Dermis microvascular lymphatic vessel endothelial cell (primary cell): ENCODE data around the gene CTPS1. TPM values are rescaled to one million over a fixed set of nuclear protein-coding genes. Genes with fewer than 3 reads are reported as not detected.

Source experiments
- DNase-seq, 2 donors: peaks; one replicate each; pipeline versions ENCODE4 v3.0.0 to v3.0.0-alpha.2; 2010; ENCODE audit warnings: low read depth in 2 of 2
- total RNA-seq: library from RNA; depleted of rRNA; stranded (reverse); fragments of >200 nt; gene quantifications from 2 replicates; pipeline ENCODE4 v1.2.1, GENCODE V29; 2014

The CTPS1 gene, protein sequence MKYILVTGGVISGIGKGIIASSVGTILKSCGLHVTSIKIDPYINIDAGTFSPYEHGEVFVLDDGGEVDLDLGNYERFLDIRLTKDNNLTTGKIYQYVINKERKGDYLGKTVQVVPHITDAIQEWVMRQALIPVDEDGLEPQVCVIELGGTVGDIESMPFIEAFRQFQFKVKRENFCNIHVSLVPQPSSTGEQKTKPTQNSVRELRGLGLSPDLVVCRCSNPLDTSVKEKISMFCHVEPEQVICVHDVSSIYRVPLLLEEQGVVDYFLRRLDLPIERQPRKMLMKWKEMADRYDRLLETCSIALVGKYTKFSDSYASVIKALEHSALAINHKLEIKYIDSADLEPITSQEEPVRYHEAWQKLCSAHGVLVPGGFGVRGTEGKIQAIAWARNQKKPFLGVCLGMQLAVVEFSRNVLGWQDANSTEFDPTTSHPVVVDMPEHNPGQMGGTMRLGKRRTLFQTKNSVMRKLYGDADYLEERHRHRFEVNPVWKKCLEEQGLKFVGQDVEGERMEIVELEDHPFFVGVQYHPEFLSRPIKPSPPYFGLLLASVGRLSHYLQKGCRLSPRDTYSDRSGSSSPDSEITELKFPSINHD
- total RNA-seq: 16.0 and 16.8 TPM in 2 replicates

GRCh38 chr1:40979241-40980067 lies at the start of gene CTPS1:
Gene CTPS1, plus strand, starts transcription at chr1:40979696. Its CDS starts 3,595 bp downstream, at chr1:40983291.
- peak; percentile 85 to 94 for DNase-seq

- no peak for DNase-seq
Measured at GRCh38 chr1:40930174-40930964, 49.1 kb upstream of the CTPS1 start.

GRCh38 chr1:40931601-40932000 lies 47.9 kb upstream of the CTPS1 start:
- DNase-seq: peak; percentile 53 to 61

DNA sequence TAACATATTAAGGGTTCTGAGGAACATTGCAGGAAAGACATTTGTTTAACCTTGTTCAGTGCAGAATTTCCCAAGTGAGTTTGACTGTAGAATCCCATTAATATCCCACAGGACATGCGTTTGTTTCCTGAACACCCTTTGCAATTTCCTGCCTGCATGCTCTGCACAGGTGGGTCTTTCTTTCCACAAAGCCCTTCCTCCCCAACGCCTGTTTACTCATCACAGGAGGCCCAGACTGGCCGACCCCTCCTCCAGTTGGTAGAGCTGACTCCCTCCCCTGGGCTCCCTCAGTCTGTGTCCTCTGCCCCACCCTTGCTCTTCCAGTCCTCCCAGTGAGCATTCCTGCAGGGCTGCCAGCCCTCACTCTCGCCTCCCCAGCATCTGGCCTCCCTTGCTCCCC lies 47.5 kb upstream of the CTPS1 start:
- peak; percentile 91 to 98 for DNase-seq

DNA sequence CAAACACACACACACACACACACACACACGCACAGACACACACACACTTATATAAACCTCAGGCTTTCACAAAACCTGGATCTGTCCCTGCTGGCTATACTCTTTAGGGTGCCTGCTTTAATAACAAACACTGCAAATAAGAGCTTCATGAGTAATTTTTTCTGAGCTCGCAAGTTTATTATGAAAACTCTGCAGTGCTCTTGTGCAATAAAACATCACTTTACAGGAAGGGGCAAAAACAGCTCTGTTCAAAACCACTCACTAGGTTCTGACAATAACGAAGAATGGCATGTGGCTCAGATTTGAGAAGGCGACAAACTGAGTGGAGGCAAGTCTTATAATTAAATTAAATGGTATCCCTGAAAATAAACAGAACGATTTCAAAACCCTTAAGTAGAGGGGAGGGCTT lies 42.6 kb upstream of the CTPS1 start:
- DNase-seq: no peak

- no peak for DNase-seq
Measured at GRCh38 chr1:40938393-40938792, 41.1 kb upstream of the CTPS1 start.

GRCh38 chr1:40939320-40940059 lies 40.0 kb upstream of the CTPS1 start:
- no peak for DNase-seq

DNA sequence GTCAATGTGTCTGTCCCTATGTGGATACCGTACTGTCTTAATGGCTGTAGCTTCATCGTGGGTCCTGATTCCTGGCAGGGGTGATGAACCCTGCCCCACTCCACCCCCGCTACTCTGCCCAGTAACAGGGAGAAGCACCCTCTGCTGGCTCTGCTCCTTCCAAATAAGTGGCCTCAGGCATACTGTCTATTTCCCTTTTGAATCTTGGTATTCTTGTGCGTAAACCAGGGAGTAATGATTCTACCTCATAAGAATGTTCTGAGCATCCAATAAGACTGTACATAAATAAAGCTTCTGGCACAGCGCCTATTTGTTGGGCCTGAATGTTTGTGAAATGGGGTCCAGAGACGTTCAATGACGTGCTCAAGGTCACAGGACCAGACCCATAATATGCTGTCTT lies 35.2 kb upstream of the CTPS1 start:
- DNase-seq: peak in 1 of 2 donors; percentile 39

DNA sequence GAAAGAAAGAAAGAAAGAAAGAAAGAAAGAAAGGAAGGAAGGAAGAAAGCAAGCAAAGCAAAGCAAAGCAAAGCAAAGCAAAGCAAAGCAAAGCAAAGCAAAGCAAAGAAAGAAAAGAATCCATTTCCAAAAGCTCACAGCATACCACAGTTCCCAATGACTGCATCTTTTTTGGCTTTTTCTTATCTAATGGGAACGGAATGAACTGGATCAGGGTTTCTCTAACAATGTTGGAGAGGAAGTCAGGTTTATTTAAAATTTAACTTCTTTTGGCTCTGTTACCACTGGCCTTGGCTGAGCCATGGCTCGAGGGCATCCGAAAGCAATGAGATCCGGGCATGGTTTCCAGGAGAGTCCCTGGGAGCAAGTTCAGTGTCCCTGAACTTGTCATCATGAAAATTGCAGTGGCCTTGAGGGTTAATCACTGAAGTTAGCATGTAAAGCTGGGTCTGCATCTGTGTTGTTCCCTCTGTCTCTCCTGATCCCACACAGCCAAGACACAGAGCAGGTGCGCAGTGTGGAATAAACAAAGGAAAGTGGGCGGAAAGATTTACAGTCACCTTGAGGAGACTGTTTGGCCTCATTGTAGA lies 34.6 kb upstream of the CTPS1 start:
- no peak for DNase-seq

GRCh38 chr1:40945491-40945973 lies 34.0 kb upstream of the CTPS1 start:
- no peak for DNase-seq

GRCh38 chr1:40948741-40949443 lies 30.6 kb upstream of the CTPS1 start:
- DNase-seq: peak; percentile 70 to 80

- no peak for DNase-seq
Measured at GRCh38 chr1:40949563-40949962, 29.9 kb upstream of the CTPS1 start.

DNA sequence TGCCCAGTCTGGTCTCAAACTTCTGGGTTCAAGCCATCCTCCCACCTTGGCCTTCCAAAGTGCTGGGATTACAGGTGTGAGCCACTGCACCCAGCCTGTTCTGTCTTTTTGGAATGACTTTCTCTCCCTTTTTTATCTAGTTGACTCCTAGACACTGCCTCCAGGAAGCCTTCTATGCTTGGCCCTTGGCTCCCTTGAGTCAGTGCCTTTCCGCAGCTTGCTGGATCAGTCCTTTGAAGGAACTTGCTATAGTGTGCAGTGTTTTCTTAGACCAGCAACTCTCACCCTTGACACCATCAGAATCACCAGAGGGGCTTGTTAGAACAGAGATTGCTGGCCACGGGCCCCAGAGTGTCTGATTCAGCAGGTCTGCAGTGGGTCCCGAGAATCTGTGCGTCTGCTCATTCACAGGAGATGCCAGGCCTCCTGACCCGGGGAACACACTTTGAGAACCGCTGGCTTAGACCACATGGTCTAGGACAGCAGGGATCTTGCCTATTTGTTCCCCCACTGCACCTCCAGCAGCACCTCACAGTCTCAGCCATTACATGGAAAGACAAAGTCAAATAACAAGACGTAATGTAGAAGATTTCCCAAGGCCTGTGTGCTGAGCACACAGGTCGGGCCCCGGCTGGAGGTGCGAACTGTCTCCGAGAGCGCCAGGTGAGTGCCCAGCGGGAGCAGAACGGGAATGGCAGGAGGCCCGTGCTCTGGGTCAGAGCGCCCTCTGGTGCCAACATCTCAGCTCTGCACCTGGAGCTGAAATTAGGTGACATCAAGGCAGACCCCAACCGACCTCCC lies 27.4 kb upstream of the CTPS1 start:
- DNase-seq: peak in 1 of 2 donors; percentile 52

DNA sequence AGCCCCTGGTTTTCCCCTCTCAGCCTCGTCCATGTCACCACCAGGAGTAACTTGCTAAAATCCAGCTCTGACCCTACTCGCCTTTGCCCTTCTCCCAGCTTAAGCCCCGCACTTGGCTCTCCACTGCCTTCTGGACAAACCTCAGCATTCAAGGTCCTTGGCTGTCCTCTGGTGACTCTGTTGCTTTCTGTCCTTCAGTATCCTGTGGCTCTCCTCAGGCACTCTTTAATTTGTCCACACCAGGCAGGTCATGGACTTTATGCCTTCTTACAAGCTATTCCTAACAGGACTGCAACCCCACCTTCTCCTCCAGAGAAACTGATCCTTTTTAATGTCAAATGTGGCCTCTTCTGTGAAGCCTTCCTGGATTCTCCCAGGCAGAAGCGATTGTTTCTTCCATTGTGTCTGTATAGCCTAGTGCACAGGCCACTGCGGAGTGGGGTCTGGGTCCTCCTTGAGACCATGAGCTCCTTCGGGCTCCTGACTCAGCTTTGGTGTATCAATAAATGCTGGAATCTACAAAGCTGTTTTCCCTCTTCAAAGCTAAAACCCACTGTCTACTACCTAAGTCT lies 26.7 kb upstream of the CTPS1 start:
- DNase-seq: no peak

DNA sequence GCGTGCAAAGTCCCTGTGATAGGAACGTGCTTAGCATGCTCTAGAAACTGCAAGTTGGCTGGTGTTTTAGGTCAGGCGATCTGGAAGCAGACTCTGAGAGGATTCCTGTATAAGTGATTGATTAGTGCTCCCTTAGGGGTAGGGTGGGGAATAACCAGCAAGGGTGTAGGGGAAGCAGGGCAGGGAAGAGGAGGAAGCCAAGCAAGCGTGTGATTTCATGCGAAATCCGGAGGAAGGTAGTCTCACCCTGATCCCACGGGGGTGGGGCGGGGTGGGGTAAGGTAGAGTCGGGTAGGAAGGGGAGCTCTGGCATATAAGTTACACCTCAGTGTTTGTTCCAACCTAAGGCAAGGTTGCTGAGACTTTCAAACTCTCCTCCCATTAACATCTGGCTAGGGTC lies 24.9 kb upstream of the CTPS1 start:
- DNase-seq: no peak

GRCh38 chr1:40955266-40955665 lies 24.2 kb upstream of the CTPS1 start:
- DNase-seq: no peak

GRCh38 chr1:40956407-40956806 lies 23.1 kb upstream of the CTPS1 start:
- no peak for DNase-seq

DNA sequence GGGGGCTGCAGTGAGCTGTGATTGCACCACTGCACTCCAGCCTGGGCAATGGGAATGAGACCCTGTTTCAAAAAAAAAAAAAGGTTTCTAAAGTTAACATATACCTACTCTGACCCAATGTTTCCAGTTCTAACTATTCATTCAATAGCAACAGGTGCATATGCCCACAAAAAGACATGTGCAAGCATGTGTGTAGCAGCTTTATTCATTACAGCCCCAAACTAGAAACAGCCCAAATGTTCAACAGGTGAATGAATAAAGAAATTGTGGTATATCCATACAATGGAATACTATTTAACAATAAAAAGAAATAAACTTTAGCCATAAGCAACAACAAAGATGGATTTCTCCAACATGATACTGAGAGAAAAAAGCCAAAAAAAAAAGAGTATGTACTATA lies 21.3 kb upstream of the CTPS1 start:
- no peak for DNase-seq
